D721Med (cell line): Measurements from ENCODE around the gene TOGARAM2.
A peak's percentile ranks its signal among the peaks of the same experiment; 100 is the strongest.

Experiments
- DNase-seq: peaks from one replicate; pipeline ENCODE4 v3.0.0; 2011; ENCODE audit warnings: low spot score; ENCODE audit not compliant: insufficient read length
- FAIRE-seq: peaks from 2 replicates; lab custom pipeline; 2011; peaks lifted over from hg19 to GRCh38; lab: Jason Lieb, UNC
- TF ChIP-seq, protein P1 (sequence below): IDR thresholded peaks from 2 replicates; pipeline ENCODE4 v1.5.1; 2012; ENCODE audit warnings: mild to moderate bottlenecking, control low read depth; ENCODE audit not compliant: insufficient read depth; ENCODE audit errors: missing control alignments

The TOGARAM2 gene

DNA sequence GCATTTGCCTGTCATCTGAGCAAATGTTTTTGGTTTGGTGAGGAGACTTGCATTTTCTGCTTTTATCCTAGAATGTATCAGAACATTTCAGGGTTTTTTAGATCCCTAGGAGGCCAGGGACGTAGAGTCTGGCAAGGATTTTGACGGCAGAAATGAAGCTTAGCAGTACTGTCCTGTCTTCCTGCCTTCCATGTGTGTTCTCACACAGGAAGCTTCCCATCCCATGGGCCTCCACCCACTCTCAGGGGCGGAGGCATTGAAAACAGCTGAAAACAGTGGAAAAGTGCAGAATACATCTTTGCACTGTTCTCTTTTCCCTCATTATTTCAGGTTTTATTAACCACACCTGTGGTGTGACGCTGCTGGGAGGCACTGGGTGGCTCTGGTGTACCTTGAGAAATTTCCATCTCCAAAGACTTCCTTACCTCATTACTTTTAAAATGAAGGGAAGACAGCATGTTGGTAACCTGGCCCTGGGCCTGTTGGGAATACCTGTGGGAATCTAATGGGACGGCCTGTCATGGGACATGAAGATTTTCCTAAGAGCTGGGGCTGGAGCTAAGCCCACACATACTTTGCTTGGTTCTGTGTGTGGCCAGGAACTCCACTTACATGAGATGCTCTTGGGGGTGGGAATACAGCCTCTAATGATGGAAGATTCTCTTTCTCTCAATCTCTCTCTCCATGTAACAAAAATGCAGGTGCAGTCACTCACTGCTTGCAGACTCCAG is 72.7 kb downstream of the TOGARAM2 start:
- TF ChIP-seq, protein P1, sequence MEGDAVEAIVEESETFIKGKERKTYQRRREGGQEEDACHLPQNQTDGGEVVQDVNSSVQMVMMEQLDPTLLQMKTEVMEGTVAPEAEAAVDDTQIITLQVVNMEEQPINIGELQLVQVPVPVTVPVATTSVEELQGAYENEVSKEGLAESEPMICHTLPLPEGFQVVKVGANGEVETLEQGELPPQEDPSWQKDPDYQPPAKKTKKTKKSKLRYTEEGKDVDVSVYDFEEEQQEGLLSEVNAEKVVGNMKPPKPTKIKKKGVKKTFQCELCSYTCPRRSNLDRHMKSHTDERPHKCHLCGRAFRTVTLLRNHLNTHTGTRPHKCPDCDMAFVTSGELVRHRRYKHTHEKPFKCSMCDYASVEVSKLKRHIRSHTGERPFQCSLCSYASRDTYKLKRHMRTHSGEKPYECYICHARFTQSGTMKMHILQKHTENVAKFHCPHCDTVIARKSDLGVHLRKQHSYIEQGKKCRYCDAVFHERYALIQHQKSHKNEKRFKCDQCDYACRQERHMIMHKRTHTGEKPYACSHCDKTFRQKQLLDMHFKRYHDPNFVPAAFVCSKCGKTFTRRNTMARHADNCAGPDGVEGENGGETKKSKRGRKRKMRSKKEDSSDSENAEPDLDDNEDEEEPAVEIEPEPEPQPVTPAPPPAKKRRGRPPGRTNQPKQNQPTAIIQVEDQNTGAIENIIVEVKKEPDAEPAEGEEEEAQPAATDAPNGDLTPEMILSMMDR: peak; percentile 30
- FAIRE-seq (no peak), DNase-seq (no peak)

DNA sequence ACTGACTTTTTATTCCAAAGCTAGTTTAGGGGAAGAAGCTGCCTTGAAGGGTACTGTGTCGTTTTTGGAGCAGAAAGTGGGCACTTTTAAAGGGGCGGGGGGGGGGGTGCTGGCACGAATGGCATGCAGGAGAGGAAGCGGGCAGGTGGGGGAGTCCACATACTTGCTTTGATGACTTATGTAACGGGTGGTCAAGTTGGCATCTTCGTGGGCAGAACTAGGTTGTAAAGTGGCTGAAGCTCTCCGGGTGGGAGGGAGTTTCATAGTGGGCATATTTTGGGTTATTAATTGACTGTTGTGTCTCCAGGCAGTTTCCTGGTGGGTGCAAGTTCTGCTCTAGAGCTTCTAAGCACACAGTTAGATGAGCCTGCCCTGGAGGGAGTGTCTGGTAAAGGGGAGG is 73.3 kb downstream of the TOGARAM2 start:
- DNase-seq (no peak), FAIRE-seq (no peak)
- TF ChIP-seq, protein P1: no peak

DNA sequence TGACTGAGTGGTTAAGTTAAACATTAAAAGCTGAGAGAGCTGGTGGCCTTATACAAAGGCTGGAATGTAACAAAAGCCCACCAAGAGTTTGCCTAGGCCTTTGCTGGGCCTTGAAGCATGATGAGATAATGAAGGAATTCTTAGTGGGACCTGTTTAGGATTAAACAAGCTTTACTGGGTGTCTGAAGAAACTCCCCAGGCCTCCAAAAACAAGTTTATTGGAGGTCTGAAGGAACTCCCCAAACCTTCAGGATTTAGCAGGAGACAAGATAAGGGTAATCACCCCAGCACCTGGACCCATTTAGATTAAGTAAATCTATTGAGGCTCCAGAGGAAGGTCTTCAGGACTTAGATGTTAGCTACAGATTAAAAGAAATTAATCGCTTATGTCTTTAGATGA is 74.5 kb downstream of the TOGARAM2 start:
- DNase-seq (no peak), FAIRE-seq (no peak)
- TF ChIP-seq, protein P1: no peak

DNA sequence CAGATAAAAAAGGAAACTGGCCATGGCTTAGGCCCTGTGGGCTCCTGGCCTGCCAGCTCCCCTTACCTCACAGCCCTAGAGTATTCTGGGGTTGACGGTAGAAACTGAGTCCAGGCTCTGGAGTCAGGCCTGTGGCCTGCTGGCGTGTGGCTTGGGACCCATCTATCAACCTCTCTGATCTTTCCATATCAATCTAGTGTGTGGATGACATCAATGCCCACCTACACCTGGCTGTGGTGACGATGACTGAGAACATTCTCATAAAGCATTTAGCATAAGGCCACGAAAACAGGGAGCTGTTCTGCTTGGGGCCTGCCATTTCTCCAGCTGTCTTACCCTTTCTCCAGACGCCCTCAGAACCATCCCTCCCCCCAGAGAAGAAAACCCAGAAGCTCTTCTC is 75.4 kb downstream of the TOGARAM2 start:
- DNase-seq: no peak
- no peak for FAIRE-seq
- TF ChIP-seq, protein P1: no peak

DNA sequence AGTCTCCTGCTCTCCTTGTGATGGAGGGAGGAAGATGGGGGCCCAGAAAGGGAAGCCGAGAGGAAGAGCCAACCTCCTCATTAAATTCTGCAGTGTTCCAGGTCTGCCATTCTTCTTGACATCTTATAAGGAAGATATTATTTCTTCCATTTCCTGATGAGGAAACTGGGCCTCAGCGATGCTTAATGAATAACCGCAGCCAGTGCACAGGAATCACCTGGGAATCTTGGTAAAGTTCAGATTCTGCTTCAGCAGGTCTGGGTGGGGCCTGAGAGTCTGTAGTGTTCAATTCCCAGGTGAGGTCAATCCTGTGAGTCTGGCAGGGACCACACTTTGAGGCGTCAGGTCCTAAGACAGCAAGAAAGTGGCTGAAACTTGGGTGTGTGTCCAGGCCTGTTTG is 75.9 kb downstream of the TOGARAM2 start:
- no peak for FAIRE-seq
- TF ChIP-seq, protein P1: no peak
- no peak for DNase-seq

DNA sequence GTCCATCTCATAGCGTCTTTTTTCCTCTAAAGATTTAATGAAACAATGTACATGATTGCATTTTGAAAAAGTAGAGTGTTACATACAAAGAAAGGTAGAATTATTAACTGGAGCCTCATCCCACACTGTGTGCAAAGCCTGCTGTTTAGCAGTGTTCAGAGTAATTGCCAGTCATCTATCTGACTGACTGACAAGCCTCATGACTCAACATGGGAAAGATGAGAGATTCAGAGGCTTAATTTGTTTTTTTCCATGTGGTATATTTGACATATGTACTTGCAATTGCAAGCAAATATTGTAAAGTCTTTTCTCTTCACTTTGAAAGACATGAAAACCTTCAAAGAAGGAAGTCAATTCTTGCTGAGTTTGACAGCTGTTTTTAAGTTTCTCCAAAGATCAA is 78.5 kb downstream of the TOGARAM2 start:
- TF ChIP-seq, protein P1: no peak
- FAIRE-seq: no peak
- no peak for DNase-seq

DNA sequence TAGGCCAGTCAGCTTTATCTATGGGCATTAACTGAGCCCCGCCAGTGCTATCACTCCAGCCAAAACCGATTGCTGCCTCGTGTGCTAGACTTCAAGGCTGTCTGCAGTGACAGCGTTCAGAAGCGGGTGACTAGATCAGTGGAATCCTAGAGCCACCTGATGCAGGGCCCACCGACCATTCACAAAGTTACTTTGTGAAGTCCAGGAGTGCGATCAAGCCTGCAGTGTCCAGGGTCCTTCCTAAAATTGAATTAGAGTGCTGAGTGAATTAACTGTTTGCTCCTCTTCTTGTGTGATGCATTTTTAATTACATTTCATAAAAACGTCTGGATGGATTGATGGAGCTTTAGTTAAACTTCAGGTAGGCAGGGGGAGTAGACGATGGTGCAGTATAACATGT is 79.3 kb downstream of the TOGARAM2 start:
- no peak for FAIRE-seq
- TF ChIP-seq, protein P1: no peak
- no peak for DNase-seq
